HG02885 (cell line): ENCODE data around the gene PPIP5K2.

ENCODE experiments used
- ATAC-seq: cut with Tn5 transposase; IDR thresholded peaks from one replicate; pipeline ENCODE4 v1.9.1; 2021; ENCODE audit warnings: mild to moderate bottlenecking; ENCODE audit not compliant: unreplicated experiment, poor library complexity

Gene PPIP5K2

DNA sequence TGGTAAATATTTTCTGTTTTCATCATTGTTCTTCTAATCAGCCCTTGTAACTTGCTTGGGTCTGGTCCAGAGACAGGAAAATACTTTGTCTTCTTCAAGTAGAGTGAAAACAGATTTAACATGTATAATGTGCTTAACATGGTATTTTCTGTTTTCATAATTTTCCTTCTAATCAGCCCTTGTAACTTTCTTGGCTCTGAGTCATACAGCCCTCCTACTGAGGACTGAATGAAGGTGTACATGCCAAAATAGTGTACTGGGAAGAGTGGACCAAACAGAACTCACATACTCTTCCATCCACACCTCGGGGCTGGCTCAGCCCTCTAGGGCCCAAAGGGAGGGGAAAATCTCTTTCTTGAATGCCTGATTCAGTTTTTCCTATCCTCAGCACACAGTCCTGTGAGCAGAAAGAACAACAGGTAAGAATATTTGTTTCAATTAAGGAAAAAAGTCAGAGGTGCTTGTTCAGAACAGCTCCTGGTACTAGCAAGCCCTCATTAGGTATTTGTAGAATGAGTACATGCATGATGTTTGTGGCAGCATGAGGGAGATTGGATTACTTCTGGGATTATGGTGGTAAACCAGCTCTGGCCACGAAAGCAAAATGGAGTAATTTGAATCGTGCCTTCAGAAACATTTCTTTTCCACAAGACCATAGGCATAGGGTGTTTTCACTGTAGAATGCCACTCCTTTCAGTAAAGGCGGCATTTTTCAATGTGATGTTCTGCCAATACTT, 114.3 kb downstream of the PPIP5K2 start:
- no peak for ATAC-seq

DNA sequence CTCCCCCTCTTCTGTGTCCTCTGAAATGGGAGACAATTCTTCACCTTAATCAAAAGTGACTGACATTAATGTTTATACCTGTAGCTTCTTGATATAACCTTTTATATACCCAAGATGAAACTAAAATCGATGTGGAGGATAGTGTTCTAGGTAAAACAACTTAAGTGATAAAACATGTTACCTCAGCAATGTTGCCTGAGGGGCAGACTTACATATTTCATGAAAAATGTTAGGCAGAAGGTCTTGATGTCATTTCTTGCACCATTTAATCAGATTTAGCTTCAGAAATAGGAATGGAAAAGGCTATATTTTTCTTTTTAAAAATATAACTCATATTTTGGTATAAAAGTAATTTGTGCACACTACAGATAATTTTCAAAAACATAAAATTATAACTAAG, 115.8 kb downstream of the PPIP5K2 start:
- ATAC-seq = no peak

DNA sequence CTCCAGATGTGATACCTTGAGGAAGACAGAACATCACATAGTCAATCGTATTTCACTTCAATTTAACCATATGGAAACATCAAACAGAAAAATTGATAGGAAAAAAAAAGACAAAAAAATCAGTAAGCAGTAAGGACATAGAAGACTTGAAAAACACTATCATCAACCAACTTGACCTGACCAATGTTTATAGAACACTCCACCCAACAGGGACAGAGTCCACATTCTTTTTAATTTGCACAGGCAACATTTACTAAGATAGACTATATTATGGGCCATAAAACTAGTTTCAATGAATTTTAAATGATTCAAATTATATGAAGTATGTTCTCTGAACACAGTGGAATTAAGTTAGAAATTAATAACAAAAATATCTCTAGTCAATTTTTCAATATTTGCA, 117.7 kb downstream of the PPIP5K2 start:
- ATAC-seq = no peak

DNA sequence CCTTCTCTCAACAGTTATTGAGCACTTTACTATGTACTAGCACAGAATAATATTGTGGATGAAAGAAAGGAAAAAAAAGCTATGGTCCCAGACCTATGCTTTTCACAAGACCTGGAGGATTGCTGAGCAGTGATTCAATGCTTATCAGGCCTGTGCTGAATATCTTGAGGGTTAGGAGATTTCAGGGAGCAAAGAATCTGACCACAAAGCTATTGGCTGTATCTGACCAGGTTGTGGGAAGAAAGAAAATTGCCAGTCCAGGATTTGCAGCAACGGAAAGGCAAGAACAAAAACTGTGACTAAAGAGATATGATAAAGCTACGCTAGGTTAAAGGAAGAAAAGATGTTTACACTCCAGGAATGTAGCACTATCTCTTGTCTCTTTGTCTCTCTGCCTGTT, 123.6 kb downstream of the PPIP5K2 start:
- ATAC-seq = no peak

DNA sequence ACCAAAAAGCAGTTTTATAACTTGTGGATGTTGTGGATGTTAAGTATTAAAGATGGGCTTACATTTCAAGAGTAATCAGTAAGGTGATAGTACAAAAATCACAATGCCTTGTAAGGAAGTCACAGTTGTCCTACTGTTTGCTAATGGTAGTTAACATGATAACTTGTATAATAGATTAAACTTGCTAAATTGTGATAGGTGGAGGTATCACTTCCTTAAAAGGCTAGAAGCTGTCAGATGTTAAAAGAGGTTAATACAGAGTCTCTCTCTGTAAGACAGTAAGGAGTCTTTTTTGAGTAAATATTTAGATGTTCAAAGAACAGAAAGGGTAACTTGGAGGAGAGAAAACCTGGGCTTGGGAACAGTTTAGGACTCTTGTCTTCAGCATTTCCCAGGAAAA, 124.3 kb downstream of the PPIP5K2 start:
- ATAC-seq = no peak

DNA sequence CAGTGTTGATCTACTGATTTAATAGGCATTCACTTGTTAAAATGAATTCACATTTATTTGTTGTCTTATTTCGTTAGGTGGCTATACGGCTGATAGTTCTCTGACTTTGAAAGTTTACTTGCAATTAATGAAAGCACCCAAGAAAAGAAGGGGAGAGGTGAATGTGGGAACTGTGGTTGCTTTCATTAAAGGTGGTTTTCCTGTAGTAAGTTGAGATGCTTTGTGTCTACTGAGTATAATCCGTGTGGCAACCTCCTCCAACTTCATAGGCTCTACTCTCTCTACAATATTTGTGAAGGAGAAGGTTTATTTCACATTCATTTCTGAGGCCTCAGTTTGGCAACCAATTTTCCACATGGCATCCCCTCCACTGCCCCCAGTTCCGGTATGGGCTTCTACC, 125.7 kb downstream of the PPIP5K2 start:
- no peak for ATAC-seq

DNA sequence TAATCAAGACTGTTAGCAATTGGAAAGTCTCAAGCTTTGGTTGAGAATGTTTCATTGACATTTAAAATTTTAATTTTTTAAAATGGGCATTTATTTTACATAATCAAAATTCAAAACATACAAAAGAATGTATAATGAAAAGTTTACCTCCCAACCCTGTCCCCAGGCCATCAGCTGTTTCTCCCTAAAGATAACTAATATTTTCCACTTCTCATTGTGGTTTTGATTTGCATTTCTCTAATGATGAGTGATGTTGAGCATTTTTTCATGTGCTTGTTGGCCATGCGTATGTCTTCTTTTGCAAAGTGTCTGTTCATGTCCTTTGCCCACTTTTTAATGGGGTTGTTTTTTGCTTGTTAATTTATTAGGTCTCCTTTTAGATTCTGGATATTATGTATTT, 127.0 kb downstream of the PPIP5K2 start:
- no peak for ATAC-seq

DNA sequence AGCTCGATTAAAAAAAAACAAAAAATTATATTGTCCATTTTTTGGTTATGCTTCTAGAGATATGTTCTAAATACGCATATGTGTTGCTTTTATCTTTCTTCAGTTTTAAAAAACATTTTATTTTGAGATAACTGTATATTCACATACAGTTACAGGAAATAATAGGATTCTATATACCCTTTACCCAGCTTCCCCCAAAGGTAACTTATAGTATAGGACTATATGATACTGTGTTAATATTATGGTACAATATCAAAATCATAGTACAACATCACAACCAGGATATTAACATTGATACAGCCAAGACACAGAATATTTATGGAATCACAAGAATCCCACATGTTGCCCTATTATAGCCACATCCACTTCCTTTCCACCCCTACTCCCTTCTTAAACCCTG, 129.0 kb downstream of the PPIP5K2 start:
- no peak for ATAC-seq

DNA sequence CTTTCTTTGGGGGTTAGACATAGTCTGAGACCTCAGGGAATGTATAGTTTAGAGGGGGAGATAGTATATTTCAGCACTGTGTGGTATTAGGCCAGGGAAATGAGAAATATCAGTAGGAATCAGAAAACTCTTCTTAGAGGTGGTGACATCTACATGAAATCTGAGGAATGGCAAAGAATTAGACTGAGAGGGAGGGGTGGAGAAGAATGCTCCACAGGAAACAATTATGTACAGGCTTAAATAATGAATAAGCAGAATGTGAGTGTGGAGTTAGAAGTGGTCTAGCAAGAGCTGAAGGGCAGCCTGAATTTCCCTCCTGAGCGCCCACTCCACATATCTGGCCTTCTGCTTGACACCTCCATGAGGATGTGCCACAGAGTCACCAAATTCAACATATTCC, 134.8 kb downstream of the PPIP5K2 start:
- ATAC-seq = no peak

DNA sequence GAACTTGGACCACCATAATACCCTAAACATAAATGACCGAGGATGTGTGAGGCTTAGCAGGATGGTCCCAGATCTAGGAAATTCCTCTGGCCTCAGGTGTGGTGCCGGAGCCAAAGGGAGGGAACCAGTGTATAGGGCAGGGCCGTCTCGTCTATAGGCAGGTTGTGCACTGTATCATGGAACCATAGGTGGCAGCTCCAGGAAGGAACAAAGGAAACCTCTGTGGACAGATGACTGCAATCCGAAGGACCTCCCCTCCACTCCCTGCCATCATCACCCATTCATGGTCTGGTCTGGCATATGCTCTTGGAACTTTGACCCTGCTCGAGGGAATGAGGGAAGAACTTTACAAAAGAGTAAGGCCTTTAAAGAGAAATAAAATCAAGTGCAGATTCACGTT, 135.6 kb downstream of the PPIP5K2 start:
- ATAC-seq = no peak

DNA sequence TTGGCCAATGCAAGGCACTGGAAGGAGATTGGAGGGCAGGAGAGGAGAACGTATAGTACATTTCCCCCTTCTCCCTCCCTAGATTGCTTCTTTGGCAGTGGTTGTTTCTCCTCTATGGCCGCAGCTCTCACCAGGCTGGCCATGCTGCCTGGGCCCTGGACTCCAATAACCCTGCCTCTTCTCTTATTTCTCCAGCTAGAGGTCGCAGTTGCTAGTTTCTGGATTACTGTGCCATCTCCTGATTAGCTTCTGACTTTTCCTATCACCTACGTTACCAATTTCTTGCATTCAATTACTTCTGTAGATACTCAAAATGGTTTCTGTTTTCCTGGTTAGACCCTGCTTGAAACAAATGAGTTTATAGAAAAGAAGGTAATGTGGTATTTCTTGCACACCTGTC, 136.1 kb downstream of the PPIP5K2 start:
- ATAC-seq = no peak

DNA sequence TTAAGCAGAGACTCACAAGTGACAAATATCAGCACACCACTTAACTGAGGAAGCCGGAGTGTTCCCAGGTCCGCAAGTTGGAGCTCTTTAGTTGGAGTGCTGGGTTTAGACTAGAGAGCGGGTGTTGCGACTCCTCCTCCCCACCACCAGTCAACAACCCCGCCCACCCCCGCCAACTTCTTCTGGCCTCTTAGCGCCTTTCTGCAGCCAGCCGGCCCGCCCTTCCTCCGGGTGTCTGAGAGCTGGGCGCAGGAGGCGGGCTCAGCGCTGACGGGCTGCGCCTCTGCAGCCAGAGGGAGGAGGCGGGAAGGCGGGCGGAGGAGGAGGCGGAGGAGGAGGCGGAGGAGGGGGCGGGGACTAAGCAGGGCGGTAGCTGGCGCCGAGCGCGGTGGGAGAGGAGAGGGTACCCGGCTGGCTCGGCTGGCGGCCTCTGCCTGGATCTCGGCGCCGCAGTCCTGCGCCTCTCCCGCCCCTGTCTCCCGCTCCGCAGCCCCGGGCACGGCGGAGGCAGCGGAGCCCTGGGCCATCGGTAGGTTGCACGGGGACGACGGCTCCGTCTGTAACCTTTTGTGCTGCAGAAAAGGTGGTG, 138.4 kb downstream of the PPIP5K2 start, which contains the start of gene MACIR:
MACIR (plus strand) TSS at position 396 of the 589 bp plus-strand sequence. CDS start 17,157 bp downstream, outside the sequence.
- ATAC-seq = peak; percentile 82

DNA sequence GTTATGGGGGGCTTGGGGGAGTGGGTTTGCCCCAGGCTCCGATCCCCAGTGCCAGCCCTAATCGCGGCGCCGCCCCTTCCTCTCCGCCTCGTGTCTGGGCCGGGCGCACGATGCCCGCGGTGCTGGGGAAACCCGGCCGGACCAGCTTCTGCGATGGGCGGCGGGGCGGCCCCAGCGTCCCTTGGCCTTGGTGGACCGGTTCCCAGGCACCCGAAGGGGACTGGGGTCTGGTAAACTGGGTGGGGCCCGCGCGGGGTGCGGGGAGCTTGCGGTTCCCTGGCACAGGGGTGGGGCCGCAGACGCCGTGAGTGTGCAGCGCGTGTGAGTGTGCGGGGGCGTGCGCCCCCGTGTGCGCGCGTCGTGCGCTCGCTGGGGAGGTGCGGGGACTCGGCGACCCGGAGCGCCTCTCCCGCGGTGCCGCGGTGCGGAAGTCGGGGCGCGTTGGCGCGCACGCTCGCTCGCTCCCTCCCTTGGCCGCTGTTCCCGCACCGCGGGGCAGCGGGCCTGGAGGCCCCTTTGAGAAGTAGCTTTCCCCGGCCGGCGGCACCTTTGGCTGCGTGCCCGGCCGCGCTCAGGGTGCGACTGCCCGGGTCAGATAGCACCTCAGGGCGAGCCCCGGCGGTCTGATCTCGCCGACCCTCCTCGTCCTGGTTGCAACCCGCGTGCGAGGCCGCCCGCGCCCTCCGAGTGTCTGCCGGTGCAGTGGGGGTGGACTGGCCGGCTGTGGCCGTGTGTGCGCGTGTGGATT, 139.0 kb downstream of the PPIP5K2 start:
- ATAC-seq = peak; percentile 42

DNA sequence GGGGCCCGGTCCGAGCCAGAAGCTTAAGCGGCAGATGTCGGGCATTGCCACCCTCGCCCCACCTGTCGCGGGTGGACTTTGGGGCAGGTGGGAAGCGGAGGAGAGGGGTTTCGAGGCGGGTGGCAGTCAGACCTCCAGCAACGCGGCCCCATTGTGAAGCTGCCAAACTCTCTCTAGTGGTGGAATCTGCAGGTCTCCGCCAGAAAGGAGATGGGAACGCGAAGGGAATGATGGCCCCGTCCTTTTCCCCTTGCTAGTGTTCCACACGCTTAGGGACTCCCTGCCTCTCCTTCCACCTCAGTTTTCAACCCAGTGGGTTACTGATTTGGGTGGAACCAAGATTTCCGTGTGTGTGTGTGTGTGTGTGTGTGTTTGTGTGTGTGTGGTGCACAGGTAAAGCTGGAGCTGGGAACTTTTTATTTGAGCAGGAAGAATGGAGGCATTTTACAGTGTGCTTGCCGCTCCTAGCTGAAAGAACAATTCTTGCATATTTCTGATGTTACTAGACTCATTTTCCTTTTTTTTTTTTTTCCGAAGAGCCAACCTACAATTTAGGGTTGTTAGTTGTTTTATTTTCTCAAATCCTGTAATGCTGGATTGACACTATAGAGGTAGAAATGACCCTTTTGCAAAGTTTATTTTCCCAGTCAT, 139.7 kb downstream of the PPIP5K2 start:
- ATAC-seq = no peak

DNA sequence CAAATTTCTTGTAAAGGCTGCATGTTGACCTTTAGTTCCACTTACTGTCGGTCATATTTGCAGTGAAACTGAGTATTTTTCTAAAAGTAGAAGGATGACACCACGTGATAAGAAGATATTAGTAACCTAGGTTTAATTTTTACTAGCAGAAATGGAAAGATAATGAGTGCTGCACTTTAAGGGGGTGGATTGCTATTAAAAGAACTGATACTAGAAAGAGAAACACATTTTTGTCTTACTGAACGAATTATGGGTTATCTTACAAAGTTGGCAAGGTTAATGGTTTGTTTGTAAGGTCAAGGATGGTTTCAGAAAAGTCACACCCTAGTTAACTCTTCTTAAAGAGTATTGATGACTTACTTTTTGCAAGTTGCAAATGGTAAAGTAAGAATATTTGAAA, 140.8 kb downstream of the PPIP5K2 start:
- ATAC-seq = peak; percentile 33
